CD1c-positive myeloid dendritic cell (primary cell): ENCODE data around the gene KSR2.
"Not testable (repeated sequence)": the region's sequence is repeated elsewhere in the genome, so short reads cannot be mapped to it uniquely, and the experiment has no call there.

Experiments
- DNase-seq: peaks from one replicate; pipeline ENCODE4 v3.0.0-alpha.2; 2016; ENCODE audit errors: extremely low spot score

KSR2 gene

GRCh38 chr12:117857632-117858612 lies 110.9 kb downstream of the KSR2 start:
- peak; percentile 61 for DNase-seq

DNA sequence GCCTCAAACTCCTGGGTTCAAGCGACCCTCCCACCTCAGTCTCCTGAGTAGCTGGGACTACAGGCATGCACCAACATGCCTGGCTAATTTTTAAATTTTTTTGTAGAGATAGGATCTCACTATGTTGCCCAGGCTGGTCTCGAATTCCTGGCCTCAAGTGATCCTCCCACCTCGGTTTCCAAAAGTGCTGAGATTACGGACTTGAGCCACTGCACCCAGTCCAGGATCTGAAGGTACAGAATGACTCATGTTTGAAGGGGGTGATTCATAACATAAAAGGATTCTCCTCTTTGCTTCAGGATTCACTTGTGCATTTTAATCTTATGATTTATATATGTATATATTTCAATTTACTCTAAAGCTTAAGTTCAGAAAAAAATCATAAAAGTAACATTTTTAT lies 111.7 kb downstream of the KSR2 start:
- not testable (repeated sequence) for DNase-seq

GRCh38 chr12:117855165-117855564 lies 113.6 kb downstream of the KSR2 start:
- DNase-seq, result no peak

- DNase-seq, result peak; percentile 36
These were observed 114.3 kb downstream of the KSR2 start for GRCh38 chr12:117854339-117855012.

GRCh38 chr12:117853600-117853999 lies 115.2 kb downstream of the KSR2 start:
- DNase-seq, result no peak

- peak; percentile 30 for DNase-seq
These were observed 118.7 kb downstream of the KSR2 start for GRCh38 chr12:117850048-117850447.

- DNase-seq, result no peak
These were observed 121.4 kb downstream of the KSR2 start for GRCh38 chr12:117847371-117847770.

DNA sequence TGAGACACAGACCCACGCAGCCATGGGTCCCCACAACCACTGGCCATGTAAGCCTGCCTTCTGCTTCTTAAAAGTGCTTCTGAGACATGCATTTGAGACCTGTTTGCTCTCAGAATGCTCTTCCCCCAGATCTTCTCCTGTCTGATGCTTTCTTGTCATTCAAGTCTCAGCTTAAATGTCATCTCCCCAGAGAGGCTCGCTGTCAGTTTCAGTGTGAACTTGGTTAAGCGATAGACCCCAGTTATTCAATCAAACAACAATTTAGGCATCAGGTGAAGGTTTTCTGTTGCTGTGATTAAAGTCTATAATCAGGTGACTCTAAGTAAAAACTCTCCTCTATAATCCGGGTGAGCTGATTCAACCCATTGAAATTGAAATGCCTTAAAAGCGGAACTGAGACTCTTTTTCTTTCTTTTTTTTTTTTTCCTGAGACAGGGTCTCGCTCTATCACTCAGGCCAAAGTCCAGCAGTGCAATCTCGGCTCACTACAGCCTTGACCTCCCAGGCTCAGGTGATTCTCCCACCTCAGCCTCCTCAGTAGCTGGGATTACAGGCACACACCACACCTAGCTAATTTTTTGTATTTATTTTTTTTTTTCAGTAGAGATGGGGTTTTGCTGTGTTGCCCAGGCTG lies 123.4 kb downstream of the KSR2 start:
- no peak for DNase-seq

GRCh38 chr12:117844114-117844830 lies 124.5 kb downstream of the KSR2 start:
- no peak for DNase-seq

- DNase-seq, result no peak
These were observed 126.2 kb downstream of the KSR2 start for GRCh38 chr12:117842630-117843029.

- no peak for DNase-seq
These were observed 126.6 kb downstream of the KSR2 start for GRCh38 chr12:117842220-117842619.

DNA sequence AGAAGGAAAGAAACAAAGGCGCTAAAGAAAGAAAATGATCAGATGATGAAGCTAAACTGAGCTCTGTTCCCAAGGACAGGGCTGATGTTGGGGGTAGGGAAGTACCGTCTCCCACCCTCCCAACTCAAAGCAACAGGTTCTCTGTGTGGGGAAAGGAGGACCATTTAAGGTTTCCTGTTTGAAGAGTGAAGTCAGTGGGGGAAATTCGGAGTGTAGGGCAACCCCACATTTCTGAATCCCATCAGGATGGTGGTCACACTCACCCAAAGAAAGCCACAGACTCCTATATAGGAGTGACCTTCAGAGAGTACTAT lies 131.1 kb downstream of the KSR2 start:
- DNase-seq, result no peak

GRCh38 chr12:117836999-117837736 lies 131.6 kb downstream of the KSR2 start:
- DNase-seq, result peak; percentile 74

DNA sequence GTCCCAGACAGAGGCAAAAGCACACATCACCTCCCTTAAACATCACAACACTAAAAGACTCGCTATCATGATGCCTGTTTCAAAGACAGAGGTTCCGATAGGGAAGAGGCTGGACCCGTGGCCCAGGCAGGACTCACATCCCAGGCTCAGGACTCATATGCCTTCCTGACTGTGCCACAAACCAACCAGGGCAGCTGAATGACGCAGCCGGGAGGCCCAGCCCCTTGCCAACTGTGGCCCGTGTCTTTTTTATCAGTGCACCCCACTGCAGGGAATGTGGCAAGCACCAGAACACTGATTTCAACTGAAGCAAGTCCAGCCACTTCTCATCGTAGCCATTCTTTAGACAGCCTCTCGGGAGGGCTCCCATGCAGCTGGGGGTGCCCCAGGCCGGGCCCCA lies 132.3 kb downstream of the KSR2 start:
- DNase-seq, result no peak

- no peak for DNase-seq
These were observed 133.6 kb downstream of the KSR2 start for GRCh38 chr12:117835156-117835555.

- DNase-seq, result no peak
These were observed 136.0 kb downstream of the KSR2 start for GRCh38 chr12:117832459-117833457.

GRCh38 chr12:117830471-117830870 lies 138.3 kb downstream of the KSR2 start:
- no peak for DNase-seq

- DNase-seq, result no peak
These were observed 139.7 kb downstream of the KSR2 start for GRCh38 chr12:117829108-117829507.

- no peak for DNase-seq
These were observed 141.1 kb downstream of the KSR2 start for GRCh38 chr12:117827660-117828059.

GRCh38 chr12:117825827-117826226 lies 143.0 kb downstream of the KSR2 start:
- no peak for DNase-seq
